Suprapubic skin (tissue), 3 donors: ENCODE measurements around the gene SOX8.

Source experiments
- POLR2A ChIP-seq, 2 donors: fragments of 450-650 bp; IDR thresholded peaks; one replicate each; pipeline ENCODE4 v1.6.1; 2017; ENCODE audit warnings: antibody characterized with exemption in 2 of 2, mild to moderate bottlenecking in 2 of 2, moderate library complexity in 2 of 2
- TF ChIP-seq, protein P1 (sequence below), 2 donors: fragments of 200-600 bp in 1 of 2; fragments of 450-650 bp in 1 of 2; sonication (generic) in 1 of 2; IDR thresholded peaks; one replicate each; pipeline ENCODE4 v1.5.1; 2016 to 2019; ENCODE audit warnings: antibody characterized with exemption in 2 of 2, mild to moderate bottlenecking in 1 of 2, moderate library complexity in 1 of 2

- TF ChIP-seq POLR2A (IDR thresholded peaks at IDR 0.05) = no peak
- TF ChIP-seq, protein P1, sequence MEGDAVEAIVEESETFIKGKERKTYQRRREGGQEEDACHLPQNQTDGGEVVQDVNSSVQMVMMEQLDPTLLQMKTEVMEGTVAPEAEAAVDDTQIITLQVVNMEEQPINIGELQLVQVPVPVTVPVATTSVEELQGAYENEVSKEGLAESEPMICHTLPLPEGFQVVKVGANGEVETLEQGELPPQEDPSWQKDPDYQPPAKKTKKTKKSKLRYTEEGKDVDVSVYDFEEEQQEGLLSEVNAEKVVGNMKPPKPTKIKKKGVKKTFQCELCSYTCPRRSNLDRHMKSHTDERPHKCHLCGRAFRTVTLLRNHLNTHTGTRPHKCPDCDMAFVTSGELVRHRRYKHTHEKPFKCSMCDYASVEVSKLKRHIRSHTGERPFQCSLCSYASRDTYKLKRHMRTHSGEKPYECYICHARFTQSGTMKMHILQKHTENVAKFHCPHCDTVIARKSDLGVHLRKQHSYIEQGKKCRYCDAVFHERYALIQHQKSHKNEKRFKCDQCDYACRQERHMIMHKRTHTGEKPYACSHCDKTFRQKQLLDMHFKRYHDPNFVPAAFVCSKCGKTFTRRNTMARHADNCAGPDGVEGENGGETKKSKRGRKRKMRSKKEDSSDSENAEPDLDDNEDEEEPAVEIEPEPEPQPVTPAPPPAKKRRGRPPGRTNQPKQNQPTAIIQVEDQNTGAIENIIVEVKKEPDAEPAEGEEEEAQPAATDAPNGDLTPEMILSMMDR (IDR thresholded peaks at IDR 0.05) = no peak
Observed at GRCh38 chr16:1018447-1019198, 37.1 kb downstream of the SOX8 start.
